Fibroblast of the aortic adventitia (primary cell): Measurements from ENCODE around the gene KSR1. TPM values are rescaled to one million over a fixed set of nuclear protein-coding genes. Genes with fewer than 3 reads are reported as not detected.
A peak's percentile ranks its signal among the peaks of the same experiment; 100 is the strongest.

Experiments used
- DNase-seq: peaks from one replicate; pipeline ENCODE4 v3.0.0-alpha.2; 2010; ENCODE audit warnings: low read depth
- H3K4me3 ChIP-seq: 2 replicates; pipeline ENCODE4 v1.5.1; 2011; ENCODE audit warnings: low read depth, mild to moderate bottlenecking, control low read depth, low read length, moderate library complexity
- total RNA-seq: library from RNA; depleted of rRNA; stranded (reverse); fragments of >200 nt; gene quantifications from 2 replicates; pipeline ENCODE4 v1.2.3, GENCODE V29; 2012; ENCODE audit warnings: low replicate concordance
- TF ChIP-seq, protein P1 (sequence below): IDR thresholded peaks from 2 replicates; pipeline ENCODE4 v1.5.1; 2011; ENCODE audit warnings: mild to moderate bottlenecking, low read length, control low read depth, inconsistent platforms; ENCODE audit not compliant: insufficient read depth

The KSR1 gene
- total RNA-seq, 1 donor, result 19.4 TPM

DNA sequence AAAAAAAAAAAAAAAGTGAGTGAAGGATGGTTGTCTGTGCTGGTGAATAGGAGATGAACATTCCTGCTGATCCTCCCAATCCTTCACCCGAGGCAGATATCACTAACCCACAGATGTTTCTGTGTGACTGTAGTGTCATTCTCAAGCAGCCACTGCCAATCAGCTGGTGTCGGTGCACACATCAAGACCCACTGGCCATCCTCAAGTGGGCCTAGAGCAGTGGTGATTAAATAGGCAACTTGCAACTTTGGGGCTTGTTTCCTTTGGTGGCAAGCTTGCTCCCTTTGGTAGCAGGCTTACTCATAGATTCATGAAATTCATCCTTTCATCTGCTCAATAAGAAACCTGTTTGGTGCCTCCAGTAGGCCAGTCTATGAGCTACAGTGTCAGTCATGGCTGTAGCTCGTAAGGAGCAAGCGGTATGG is 123.7 kb downstream of the KSR1 start:
- H3K4me3 ChIP-seq, result no peak overlapping the region
- no peak for DNase-seq
- TF ChIP-seq, protein P1, sequence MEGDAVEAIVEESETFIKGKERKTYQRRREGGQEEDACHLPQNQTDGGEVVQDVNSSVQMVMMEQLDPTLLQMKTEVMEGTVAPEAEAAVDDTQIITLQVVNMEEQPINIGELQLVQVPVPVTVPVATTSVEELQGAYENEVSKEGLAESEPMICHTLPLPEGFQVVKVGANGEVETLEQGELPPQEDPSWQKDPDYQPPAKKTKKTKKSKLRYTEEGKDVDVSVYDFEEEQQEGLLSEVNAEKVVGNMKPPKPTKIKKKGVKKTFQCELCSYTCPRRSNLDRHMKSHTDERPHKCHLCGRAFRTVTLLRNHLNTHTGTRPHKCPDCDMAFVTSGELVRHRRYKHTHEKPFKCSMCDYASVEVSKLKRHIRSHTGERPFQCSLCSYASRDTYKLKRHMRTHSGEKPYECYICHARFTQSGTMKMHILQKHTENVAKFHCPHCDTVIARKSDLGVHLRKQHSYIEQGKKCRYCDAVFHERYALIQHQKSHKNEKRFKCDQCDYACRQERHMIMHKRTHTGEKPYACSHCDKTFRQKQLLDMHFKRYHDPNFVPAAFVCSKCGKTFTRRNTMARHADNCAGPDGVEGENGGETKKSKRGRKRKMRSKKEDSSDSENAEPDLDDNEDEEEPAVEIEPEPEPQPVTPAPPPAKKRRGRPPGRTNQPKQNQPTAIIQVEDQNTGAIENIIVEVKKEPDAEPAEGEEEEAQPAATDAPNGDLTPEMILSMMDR, result no peak

DNA sequence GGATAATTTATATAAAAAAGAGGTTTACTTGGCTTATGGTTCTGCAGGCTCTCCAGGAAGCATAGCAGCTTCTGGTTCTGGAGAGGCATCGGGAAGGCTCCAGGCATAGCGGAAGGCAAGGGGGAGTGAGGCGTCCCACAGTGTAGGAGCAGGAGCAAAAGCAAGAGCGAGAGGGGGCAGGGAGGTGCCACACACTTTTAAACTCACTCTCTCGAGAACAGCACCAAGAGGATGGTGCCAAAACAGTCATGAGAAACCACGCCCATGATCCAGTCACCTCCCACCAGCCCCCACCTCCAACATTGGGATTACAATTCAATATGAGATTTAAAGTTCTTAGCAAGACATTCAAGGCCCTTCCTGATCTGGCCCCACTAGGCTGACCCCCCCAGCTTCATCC is 124.8 kb downstream of the KSR1 start:
- TF ChIP-seq, protein P1, result no peak
- no peak overlapping the region for H3K4me3 ChIP-seq
- DNase-seq, result no peak

DNA sequence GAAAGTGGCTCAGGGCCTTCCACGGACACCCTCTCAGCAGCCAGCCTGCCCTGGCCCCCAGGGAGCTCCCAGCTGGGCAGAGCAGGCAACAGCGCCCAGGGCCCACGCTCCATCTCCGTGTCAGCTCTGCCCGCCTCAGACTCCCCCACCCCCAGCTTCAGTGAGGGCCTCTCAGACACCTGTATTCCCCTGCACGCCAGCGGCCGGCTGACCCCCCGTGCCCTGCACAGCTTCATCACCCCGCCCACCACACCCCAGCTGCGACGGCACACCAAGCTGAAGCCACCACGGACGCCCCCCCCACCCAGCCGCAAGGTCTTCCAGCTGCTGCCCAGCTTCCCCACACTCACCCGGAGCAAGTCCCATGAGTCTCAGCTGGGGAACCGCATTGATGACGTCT is 126.4 kb downstream of the KSR1 start:
- TF ChIP-seq, protein P1, result no peak
- DNase-seq, result no peak

DNA sequence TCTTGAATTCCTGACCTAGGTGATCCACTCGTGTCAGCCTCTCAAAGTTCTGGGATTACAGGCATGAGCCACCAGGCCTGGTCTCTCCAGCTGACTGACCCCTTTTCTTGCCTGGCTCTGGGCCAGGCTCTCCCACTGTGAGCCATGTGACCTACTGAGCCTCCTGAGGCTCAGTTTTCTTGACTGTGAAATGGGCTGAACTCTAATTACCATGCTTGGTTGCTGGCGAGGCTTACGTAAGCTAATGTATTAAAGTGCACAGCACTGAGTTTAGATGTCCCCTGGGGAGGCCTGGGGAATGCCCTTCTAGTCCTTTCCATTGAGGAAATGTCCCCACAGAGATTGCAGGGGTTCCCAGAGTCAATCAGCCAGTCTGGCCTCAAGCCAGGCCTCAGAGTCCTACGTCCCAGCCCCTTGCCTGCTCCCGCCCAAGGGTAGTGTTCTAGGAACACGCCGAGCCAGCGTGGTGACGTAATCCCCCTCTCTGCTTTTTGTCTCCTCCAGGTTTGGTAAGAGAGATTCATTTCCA is 129.0 kb downstream of the KSR1 start:
- H3K4me3 ChIP-seq, result no peak overlapping the region
- DNase-seq, result no peak

More for the DNA sequence above, 126.4 kb downstream of the KSR1 start:
- H3K4me3 ChIP-seq, result no peak overlapping the region

DNA sequence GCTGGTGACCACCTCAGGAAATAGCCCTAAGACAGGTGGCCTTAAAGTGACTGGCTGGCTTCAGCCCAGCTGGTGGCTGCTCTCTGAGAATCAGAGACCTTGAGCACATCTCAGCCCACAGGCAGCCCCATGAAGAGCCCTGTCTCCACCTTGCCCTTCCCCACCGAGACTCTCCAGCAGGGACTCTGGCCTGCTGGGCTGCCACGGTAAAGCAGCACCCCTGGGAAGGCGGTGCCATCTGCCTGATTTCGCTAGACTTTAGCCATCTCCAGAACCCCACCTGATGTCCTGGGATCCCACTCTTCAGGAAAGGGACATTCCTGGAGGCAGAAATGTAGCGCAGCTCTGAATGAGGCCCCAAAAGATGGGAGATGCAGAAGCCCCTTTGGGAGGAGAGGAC is 129.5 kb downstream of the KSR1 start:
- TF ChIP-seq, protein P1, result no peak
- DNase-seq, result no peak
- H3K4me3 ChIP-seq, result no peak overlapping the region

More for the DNA sequence above, 129.0 kb downstream of the KSR1 start:
- TF ChIP-seq, protein P1, result no peak

DNA sequence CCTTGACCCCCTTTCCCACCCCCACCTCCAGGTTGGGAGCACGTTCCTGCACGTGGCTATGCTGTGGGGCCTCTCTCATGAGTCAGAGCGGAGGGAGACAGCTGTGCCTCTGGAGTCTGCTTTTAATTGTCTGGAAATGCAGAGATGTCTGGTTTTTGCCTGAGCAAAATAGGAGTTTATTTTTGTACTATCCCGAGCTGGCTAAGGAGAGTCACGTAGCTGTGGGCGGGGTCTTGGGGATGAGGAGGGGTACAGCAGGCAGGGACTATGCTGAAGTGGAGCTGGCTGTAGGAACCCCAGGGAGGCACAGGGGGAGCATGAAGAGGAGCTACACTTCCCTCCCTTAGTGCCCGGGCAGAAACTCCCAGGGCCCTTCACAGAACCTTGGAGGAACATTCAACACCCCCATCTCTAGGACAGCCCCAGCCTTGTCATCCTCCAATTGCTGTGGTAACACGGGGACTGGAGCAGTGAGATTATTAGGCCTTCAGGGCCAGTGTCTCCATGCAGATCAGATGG is 130.0 kb downstream of the KSR1 start:
- TF ChIP-seq, protein P1, result peak; percentile 8
- DNase-seq, result peak; percentile 58
- H3K4me3 ChIP-seq, result no peak overlapping the region

DNA sequence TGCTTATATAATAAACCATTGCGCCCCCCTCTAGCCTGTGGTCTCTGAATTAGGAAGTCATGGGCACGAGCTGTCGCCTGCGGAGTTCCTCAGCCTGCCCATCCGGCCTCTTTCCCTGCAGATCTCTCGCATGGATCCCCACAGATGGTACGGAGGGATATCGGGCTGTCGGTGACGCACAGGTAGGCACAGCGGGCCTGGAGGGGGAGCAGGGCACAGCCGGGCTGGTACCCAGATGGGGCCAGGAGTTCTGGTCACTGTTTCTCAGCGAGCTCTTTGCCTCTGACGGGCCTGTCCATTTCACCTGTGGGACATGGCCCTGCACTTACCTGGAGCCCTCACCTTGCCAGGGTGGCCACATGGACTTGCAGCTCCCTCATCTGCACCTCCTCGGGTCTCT is 132.1 kb downstream of the KSR1 start:
- DNase-seq, result no peak

More for the DNA sequence above, 132.1 kb downstream of the KSR1 start:
- H3K4me3 ChIP-seq, result no peak overlapping the region
- TF ChIP-seq, protein P1, result no peak
